GM12873 (cell line): ENCODE data around the gene DNER.

Source experiments
- TF ChIP-seq, protein P1 (sequence below): IDR thresholded peaks from 2 replicates; pipeline ENCODE4 v1.5.1; 2012; ENCODE audit warnings: low read depth, mild to moderate bottlenecking, moderate library complexity, low read length, control low read depth; ENCODE audit not compliant: insufficient read depth; ENCODE audit errors: missing control alignments

Gene DNER

DNA sequence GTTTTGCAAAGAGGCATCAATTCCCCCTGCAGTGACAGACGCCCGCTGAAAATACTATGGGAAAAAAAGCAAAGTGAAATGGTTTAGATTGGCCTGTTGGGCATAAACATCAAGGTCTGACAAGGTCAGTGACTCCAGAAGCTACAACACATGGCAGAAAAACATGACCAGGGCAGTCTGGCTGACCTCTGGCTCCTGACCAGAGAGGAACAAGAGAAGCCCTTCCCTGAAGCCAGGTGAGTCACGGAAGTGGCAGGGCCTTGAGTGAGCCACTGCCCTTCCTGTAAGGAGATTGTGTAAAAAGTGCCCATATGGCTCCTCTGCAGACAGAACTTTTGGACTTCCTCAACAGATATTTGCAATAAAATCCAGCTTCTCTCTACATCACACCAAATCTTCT, 72.0 kb downstream of the DNER start:
- TF ChIP-seq, protein P1, sequence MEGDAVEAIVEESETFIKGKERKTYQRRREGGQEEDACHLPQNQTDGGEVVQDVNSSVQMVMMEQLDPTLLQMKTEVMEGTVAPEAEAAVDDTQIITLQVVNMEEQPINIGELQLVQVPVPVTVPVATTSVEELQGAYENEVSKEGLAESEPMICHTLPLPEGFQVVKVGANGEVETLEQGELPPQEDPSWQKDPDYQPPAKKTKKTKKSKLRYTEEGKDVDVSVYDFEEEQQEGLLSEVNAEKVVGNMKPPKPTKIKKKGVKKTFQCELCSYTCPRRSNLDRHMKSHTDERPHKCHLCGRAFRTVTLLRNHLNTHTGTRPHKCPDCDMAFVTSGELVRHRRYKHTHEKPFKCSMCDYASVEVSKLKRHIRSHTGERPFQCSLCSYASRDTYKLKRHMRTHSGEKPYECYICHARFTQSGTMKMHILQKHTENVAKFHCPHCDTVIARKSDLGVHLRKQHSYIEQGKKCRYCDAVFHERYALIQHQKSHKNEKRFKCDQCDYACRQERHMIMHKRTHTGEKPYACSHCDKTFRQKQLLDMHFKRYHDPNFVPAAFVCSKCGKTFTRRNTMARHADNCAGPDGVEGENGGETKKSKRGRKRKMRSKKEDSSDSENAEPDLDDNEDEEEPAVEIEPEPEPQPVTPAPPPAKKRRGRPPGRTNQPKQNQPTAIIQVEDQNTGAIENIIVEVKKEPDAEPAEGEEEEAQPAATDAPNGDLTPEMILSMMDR = no peak

DNA sequence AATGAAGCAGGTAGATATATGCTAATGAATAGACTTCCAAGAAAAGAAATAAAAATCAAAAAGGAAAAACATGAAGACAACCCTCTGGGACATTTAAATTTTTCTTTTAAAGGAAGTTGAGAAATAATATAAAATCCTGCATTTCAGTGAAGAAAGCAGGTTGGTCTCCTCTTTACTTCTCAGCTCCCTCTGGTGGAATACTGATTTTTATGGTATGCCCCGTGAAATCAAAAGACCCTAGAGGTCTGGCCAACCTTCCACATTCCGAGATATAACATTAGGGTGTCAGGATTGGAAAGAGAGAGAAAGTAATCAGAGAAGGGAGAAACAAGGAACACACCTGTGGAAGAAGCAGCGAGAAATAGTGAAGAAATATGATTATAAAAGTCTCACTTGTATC, 72.7 kb downstream of the DNER start:
- TF ChIP-seq, protein P1 = no peak

DNA sequence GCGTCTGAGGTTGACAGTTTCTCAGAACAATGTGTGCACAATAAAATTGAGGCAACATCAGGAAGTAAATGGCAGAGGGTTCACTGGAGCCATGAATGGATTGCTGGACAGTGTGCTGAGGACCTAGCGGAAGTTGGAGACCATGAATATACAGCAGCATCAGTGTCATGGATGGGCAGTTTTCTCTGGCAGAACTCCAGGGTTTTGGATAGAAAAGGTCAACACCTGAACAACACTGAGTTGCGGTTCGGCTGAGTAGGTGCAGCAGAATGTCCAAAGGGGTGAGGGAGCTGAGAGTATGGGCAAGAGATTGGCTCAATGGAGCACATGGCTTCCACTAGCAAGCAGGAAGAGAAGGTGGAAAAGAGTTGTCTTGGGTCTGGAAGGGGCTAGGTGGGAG, 73.7 kb downstream of the DNER start:
- TF ChIP-seq, protein P1 = no peak

DNA sequence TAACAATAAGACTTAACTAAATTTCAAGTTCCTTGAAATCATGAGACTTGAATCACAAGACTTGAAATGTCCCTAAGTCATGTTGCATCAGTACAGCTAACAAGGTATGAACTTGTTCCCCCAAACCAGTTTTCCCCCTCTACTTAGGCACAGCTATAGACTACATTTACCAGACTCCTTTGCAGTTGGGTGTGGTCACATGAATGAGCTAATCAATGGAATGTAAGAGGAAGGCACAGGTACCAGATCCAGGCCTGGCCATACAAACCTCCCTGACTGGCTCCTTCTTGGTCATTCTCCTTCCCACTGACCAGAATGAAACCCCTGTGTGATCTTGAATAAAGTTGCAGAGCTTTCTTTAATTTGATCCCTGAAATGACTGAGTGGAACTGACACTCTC, 77.8 kb downstream of the DNER start:
- TF ChIP-seq, protein P1 = no peak

DNA sequence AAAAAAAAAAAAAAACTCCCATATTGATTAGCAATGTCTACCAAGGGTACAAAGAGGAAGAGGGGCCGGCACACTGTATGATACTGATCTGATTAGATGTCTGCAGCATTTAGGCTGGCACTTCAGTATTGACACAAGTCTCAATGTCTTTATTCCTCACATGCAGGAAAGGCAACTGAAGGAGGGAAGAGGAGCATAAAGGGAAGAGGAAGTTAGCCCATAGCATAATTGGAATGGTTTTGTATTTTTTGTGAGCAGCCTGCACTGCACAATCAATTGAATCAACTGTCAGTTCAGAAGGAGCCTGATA, 79.0 kb downstream of the DNER start:
- TF ChIP-seq, protein P1 = no peak

DNA sequence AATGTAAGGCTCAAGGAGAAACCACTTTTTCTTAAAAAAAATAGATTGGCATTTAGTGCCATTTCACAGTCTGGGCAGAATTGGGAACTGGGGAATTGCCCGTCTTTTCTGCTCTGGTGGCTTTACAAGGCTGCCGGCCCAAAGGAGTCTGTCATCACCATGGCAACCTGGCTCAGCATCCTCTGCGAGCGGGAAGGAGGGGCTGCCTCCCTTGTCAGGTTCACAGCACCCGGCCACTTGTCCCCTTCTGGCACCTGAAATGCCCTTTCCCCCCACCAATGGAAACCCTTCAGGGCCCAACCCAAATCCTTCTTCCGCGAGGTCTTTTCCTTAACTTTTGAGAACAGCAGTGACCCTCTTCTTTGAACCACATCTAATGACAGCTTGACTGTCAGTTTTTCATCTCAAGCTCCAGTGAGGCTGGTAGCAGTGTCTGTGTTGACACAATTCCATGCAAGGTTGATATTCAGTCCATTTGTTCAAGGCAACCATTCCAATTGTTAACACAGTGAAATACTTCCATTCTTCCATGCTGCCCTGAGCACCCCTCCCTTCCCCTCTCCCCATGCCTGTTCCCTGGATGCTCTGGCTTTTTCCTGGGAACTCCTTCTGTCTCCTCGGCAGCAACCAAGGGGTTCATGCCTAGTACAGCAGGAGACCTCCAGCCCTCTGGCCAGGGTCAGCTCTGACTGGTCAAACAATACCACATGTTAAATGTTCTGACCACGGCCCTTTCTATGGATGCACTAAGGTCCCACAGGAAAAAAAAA, 79.6 kb downstream of the DNER start:
- TF ChIP-seq, protein P1 = no peak

DNA sequence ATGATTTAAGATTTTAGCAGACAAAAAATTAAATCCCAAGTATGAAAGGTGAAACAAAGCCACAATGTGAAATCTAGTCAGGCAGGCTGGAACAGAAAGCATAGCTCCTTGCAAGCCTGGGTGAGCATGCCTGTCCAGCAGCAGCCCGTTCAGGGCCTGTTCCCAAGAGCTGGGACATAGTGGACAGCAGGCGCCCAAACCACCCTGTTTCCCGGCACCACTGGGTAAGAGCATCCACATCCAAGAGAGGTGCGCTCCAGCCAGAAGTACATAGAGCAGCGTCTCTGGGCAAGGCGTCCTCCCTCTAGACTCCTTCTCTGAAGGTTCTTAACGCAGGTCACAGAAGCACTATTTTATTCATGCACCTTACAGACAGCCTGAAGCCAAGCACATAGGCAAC, 80.8 kb downstream of the DNER start:
- TF ChIP-seq, protein P1 = no peak
